SKM-1 (cell line): ENCODE data around the gene CBX2.

Experiments used
- DNase-seq: peaks from one replicate; lab custom pipeline; 2025; ENCODE audit not compliant: unreplicated experiment; lab: John Stamatoyannopoulos, UW

The CBX2 gene

DNA sequence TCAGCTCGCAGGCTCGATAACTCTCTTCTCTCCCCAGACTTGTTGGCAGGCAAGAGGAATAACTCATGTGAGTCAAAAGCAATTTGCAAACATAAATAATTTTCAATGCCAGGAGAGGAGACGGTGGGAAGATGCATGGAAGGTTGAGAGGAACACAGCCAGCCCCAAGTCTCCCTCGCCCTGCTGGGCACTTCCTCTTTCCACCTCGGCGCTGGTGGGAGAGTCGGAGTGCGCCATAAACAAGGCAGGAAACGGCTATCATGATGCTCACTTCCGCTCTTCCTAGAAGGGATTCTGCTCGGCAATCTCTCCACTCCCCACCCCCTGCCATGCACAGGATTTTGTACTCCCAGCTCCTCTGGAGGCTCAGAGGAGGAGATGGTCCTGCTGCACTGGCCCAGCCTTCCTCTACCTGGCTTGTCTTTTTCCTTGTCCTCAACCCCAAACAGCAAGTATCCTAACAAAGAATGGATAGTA is 48.3 kb downstream of the CBX2 start:
- peak; percentile 43 for DNase-seq

DNA sequence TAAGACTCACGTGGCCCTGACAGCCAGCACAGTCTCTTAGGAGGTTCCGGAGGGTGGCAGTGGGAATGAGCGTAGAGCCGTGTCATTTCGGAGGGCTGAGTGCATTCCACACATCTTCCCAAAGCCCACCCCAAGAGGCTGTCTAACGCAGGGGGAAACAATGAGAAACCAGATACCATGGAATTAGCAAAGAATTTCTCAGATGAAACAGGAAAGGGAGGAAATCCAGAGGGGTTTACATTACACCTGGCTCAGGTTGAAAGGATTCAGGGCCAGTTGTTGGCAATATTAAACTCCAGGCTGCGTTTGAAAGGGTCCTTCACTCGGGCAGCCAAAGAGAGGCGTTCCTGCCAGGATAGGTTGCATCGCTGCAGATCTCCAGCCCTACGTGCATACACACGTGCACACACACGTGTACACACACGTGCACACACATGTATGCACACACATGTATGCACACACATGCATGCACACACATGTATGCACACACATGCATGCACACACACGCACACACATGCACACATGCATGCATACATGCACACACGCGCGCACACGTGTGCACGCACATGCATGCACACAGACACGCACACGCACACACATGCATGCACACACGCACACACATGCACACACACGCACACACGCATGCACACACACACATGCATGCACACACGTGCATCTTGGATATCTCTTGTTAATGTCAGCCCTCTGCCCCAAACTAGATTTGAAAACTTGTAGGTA is 49.1 kb downstream of the CBX2 start:
- DNase-seq: no peak

DNA sequence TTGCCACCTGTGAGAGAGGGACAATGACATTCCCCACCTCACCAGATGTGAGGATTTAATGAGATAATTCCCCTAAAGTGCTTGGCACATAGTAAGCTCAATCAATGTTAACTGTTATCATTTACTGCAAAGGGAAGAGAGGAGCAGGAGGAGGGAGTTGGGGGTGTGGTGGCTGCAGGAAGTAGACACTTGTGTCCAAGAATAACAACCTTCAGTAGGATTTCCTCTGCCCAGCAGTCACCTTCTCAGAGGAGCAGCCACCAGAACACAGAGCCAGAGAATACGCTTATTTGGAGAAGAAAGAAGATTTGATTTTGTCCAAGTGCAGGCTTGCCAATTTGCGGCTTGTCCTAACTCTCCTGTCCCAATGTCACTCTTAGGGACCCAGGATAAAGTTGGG is 51.1 kb downstream of the CBX2 start:
- DNase-seq: no peak

DNA sequence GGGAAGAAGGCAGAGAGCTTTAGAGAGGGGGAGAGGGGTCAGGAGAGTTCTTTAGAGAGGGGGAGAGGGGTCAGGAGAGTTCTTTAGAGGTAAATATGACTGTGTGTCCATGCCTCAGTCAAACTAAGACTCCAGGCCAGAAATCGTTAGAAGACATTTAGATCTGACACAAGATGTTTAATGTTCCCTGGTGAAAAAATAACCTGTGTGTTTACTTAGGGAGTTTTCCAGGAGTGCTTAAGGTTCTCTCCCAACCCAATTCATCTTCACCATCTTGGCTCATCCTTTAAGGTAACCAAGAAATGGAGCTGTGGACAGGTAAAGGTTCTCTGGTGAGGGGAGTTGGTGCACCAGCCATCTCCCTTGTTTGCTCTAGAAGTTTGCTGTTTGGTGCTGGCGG is 51.5 kb downstream of the CBX2 start:
- no peak for DNase-seq

DNA sequence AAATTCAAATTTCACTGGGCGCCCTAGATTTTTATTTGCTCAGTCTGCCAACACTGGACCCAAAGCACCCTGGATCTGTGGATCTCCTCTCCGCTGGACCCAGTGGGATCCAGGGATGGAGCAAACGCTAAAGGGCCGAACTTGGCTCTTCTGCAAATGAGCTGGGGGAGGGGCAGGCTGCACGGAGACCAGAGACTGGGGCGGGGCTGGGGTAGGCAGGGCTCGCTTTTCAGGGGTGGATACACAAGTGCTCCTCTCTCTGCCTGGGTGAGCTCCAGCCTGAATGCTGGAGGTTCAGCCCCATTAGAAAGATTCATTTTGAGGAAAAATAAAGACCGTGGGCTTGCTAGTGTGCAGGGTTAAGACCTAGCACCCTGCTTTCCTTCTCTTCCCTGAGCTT is 52.4 kb downstream of the CBX2 start:
- DNase-seq: no peak

DNA sequence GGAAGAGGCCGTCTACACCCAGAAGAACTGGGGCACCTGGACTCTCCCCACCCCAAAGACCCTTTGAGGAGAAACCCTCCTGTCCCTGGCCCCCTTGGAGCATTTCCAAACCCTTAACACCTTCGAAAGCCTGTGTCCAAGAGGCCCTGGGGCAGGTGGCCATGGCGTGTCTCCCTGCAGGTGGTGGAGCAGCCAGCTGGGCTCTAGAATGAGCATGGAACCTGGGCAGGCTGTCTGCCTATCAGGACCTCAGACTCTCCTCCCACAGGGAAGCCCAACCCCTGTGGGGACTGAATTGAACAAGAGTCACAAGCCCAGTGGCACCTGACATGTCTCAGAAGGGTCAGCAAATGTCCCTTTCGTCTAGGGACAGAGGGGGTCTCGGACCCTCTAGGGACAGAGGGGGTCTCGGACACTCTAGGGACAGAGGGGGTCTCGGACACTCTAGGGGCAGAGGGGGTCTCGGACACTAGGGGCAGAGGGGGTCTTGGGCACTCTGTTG is 52.9 kb downstream of the CBX2 start:
- DNase-seq: no peak

DNA sequence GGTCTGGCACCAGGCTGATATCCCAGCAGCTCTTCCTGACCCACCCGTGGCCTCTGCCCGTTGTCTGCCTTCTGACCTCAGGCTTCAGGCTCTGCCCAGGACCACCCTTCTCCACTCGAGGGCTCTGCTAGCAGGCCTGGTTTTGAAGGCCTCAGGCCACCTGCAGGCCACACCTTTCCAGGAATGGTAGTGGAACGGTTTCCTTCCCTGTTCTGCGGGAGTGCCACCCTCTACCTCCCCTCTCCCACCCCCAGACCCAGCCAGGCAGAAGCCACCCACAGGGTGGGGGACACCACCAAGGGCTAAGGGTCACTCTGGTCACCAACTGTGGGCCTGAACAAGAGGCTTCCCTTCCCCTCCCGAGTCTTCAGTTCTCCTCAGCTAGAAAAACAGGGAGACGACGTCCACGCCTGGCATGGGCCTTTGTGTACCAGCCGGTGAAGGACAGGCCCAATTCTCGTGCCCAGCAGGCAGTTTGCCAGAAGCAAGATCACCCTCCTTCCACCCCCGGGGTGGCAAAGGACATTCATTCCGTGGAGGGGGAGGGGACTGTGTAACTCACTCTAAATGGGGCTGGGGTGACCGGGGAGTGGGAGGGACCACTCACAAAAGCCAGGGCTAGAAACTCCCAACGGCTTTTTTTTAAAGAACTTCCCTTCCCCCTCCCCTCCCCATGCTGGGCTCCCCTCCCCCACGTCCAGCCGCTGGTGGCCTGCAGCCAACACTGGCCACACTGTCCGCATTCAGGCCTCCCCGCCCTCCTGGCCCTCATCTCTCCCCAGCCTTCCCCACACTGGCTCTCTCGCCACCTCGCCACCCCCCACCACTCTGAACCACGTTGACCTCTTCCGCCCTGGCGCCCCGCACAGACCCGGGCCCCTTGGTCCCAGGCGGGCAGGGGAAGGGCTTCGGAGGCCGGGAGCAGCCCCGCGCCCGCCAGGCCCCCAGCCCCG is 53.6 kb downstream of the CBX2 start:
- no peak for DNase-seq

DNA sequence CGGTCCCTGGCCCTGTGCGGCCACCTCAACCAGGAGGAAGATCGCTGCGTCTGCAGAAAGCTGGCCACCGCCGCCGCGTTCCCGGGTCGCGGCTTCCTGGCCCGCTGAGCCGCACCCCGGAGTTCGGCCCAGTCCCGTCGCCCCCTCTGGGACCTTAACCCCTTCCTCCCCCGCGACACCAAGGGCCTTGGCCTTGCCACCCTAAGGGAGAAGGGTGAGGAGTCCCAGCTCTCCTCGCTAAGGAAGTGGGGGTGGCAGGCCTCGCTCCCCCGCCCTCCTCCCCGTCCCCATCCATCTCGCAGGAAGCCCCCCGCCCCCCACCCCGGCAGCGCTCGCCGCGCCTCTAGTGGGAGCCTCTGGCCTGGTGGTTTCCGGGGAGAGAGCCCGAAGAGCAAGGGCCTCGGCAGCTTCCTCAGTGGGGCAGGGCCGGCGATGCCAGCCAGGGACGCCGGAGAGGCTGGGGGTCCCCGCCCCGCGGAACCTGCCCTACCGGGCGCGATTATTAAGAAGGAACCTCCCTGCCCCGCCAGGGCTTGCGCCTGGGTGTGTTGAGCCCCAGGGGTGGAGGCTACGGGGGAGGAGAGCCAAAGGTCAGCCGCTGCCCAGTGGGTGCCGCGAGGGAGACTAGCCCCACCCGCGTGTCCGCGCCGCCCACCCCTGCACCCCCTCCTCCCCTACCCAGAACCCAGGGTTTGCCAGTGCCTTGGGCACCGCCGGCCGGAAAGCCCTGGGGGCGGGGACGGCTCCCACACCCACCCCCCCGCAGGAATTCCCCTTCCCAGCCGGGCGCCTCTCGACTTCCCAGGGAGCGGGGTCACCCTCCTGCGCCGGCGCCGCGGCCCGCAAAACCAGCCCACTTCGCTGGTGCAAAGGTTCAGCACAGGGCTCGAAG is 54.5 kb downstream of the CBX2 start:
- no peak for DNase-seq

DNA sequence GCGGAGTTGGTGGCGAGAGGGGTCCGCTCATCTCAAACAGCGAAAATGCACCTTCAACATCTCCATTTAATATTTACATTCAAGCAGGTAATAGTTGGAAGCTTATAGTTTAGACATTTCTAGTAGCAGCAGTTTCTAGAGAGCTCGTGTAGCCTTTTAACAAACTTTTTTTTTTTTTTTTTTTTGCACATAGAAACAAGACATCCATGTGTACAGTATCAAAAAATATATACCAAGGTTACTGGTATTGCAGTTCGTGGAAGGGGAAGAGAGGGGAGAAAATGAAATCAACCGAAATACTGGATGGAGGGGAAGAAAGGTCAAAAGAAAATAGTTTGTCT is 55.1 kb downstream of the CBX2 start:
- DNase-seq: no peak

DNA sequence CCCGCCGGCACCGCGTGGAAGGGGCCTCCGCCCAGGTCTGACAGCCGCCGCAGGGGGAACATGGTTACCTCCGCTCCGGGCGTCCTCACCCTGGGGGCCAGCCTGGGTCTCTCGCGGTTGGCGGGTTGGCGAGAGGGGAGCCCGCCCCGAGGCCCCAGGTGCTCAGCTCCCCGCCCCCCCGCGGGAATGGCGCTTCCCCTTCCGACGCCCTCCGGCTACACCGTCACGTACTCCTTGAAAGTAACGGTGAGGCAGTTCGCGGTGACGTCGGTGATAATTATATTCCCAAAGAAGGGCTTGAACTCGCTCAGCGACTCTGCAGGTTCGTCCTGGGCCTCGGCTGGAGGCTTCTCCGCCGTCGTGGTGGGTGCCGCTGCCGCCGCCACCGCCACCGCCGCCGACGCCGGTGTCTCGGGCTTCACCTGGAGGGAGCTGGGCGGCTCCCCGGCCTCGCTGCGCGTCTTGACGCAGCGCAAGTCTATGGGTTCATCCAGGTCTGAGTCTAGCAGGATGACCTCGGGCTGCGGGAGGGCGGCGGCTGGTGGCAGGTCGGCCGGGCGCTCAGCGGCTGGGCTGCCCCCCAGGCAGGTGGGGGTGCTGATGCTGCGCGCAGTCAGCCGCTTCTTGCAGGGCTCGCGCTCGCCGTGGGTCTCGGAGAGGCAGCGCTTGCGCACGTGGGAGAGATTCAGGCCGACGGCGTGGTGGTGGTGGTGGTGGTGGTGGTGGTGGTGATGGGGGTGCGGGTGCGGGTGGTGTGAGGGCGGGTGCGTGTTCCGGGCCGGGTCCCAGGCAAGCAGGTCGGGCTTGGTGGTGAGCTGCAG is 56.0 kb downstream of the CBX2 start:
- no peak for DNase-seq

DNA sequence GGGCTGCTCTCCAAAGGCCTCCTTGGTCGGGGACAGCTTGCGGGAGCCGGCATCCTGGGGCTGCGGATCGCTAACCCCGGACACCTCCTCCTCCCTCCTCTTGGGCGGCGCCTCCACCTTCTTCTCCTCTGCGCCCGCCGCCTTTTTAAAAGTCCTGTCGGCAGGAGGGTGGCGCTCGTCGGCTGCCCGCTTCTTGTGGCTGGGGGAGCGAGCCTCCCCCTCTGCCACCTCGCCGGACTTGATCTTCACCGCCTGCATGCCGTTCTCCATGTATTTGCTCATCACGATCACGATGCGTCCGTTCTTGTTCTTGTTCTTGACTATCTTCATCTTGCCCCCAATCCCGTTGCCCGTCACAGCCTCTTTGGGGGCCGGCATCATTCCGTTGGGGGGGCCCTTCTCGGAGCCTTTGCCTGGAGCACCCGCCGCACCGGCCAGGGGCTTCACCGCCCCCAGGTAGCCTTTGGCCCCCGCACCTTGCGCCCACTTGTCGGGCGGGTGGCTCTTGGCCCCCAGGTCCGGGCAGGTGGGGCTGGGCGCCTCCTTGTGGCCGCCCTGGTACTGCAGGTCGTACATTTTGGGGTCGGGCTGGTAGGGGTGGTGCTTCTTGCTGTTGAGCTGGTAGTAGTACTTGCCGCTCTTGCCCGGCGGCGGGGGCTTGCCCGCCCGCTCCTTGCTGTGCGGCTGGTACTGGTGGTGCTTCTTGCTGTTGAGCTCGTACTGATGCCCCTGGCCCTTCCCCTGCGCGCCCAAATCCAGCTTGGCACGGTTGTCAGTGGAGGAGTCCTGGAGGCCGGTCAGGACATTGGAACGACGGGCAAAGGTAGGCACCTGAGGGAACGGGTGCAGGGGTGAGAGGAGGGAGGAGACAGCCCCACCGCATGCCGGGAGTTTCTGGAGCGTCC is 56.9 kb downstream of the CBX2 start:
- no peak for DNase-seq

DNA sequence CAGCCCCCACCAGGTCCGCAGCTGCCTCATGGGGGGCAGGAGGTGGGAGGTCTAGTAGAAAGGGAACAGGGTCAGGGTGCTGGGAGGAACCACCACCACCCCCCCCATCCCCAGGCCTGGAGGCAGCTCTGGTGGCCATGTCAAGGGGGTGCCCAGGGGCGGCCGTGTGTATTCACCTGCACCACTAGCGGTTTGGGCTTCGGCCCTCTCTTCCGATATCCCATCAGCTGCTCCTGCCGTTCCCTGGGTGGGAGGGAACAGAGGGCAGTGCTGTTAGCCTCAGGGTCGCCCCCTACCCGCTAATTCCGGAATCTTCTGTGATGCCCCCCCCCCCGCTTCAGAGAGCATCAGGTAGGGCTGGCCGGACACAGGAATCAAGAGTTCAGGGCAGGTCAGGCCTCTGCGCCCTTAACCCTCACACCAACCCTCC is 57.5 kb downstream of the CBX2 start:
- no peak for DNase-seq

DNA sequence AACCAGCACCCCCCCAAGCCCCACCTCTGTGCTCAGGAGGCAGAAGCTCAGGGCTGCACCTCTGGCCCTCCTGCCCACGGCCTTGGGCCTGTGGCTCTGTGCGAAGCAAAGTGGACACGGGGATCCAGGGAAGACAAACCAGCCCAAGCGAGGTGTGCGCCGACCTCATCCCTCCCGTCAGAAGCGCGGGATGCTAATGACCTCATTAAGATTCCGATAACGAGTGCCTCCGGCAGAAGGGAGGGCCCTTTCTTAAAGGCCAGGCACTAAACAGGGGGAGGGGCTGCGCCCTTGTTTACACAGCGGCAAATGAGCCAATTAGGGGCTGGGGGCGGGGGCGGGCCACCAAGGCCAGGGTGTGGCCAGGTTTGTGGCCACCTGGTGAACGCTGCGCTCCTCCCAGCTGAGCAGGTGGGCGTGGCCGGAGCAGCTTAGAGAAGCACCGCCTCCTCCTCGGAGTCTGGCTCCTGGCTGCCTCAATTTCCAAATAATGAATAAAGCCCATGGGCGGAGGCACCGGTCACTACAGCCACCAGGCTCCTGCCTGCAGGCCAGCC is 58.1 kb downstream of the CBX2 start:
- no peak for DNase-seq

DNA sequence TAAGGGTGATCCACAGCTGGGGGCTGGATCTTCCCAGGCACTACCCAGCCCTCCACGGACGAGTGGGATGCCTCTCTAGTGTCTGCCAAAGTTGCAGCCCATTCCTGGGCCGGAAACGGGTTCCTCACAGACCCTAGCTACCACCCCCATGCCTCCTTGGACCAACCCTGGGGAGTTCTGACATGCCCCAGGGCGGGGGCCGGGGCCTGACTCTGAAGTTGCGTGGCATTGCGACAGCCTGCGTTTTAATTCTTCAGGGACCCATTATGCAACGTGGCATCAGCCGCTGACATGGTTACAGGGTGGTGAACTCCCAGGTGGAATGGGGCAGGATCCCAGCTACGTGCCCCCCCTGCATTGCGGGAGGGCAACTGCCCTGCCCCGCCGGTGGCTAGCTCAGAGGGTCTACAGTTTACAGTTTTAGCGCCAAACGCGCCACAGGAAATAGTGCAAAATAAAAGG is 58.6 kb downstream of the CBX2 start:
- DNase-seq: peak; percentile 63

DNA sequence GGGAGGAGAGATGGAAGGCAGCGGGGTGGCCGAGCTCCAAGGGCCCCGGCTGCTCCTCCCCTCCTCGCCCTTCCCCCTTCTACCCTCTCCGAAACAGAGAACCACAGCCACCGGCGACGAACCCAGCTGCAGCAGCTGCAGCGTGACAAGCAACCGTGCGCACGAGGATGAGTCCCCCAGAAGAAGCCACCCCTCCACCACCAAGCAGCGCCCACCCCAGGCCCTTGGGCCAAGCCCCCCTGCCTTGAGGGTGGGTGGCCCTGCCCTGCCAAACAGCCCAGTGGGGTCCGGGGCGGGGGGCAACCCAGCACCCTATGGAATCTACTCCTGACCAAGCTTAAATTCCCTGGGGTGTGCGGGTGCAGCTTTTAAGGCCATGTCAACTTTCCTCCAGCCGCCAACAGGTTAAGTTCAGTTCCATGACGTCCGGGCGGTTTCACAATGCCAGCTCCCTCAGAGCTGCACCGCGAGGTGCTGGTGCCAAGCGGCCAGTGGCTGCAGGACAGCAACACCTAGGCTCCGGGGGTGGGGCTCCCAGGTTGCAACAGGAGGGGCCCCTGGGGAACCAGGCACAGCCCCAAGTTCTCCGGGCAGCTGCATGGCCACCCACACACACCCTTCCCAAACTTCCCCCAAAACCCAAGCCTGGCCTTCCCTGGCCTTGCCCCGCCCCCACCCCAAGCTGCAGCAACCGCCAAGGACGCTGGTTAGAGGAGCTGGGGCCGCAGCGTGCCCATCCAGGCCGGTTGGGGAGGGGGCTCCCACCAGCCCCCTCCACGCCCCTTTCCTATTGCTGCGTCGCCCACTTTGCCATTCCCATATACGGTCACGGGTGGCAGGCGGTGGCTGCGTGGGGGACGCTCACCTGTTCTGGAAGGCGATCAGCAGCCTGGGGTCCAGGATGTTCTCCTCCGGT is 59.3 kb downstream of the CBX2 start:
- DNase-seq: peak; percentile 71
